ENCODE measurements around the gene OVAAL. TPM values are rescaled to one million over a fixed set of nuclear protein-coding genes. Genes with fewer than 3 reads are reported as not detected.

OVAAL gene
- total RNA-seq, 4 donors from 2014 or later, result not detected

- TF ChIP-seq, protein P1, sequence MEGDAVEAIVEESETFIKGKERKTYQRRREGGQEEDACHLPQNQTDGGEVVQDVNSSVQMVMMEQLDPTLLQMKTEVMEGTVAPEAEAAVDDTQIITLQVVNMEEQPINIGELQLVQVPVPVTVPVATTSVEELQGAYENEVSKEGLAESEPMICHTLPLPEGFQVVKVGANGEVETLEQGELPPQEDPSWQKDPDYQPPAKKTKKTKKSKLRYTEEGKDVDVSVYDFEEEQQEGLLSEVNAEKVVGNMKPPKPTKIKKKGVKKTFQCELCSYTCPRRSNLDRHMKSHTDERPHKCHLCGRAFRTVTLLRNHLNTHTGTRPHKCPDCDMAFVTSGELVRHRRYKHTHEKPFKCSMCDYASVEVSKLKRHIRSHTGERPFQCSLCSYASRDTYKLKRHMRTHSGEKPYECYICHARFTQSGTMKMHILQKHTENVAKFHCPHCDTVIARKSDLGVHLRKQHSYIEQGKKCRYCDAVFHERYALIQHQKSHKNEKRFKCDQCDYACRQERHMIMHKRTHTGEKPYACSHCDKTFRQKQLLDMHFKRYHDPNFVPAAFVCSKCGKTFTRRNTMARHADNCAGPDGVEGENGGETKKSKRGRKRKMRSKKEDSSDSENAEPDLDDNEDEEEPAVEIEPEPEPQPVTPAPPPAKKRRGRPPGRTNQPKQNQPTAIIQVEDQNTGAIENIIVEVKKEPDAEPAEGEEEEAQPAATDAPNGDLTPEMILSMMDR (IDR thresholded peaks at IDR 0.05), result no peak
- ATAC-seq (ENCODE audit: low FRiP score), result no peak
Observed at GRCh38 chr1:180568184-180568583, 9.4 kb downstream of the OVAAL start.

GRCh38 chr1:180571060-180571831 lies 12.5 kb downstream of the OVAAL start:
- ATAC-seq (ENCODE audit: low FRiP score) (no peak), DNase-seq (ENCODE audit: low spot score) (no peak)
- TF ChIP-seq, protein P1 (IDR thresholded peaks at IDR 0.05), result no peak

More at GRCh38 chr1:180568184-180568583, 9.4 kb downstream of the OVAAL start:
- no peak for DNase-seq (ENCODE audit: low spot score)

- TF ChIP-seq, protein P1 (IDR thresholded peaks at IDR 0.05), result no peak
- no peak for DNase-seq (ENCODE audit: low spot score)
- ATAC-seq (ENCODE audit: low FRiP score), result no peak
Observed at GRCh38 chr1:180571832-180572636, 13.3 kb downstream of the OVAAL start.

- TF ChIP-seq, protein P1 (IDR thresholded peaks at IDR 0.05), result no peak
- ATAC-seq (ENCODE audit: low FRiP score), result no peak
- DNase-seq (ENCODE audit: low spot score), result no peak
Observed at GRCh38 chr1:180572760-180573159, 14.0 kb downstream of the OVAAL start.

GRCh38 chr1:180574031-180574713 lies 15.4 kb downstream of the OVAAL start:
- TF ChIP-seq, protein P1 (IDR thresholded peaks at IDR 0.05), result no peak
- ATAC-seq (ENCODE audit: low FRiP score), result no peak
- no peak for DNase-seq (ENCODE audit: low spot score)

DNA sequence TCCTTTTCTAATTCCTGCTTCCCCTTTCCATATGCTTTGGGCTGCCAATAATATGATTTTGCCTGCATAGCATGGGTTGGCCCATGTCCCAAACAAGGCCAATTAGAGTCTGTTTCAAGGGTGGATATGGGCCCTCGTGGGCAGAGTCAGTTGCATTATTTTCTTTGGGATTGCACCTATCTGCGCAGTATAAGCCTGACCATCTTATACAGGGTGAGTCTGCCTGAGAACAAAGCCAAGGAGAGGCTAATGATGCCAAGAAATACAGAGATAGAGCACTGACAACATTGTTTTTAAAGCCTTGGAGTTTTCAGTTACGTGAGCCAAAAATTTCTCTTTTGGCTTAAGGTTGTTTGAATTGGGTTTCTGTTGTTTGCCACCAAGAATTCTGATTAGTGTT lies 18.6 kb downstream of the OVAAL start:
- TF ChIP-seq, protein P1 (IDR thresholded peaks at IDR 0.05), result no peak
- ATAC-seq (ENCODE audit: low FRiP score), result no peak
- no peak for DNase-seq (ENCODE audit: low spot score)

All from omental fat pad (tissue), 4 donors.